Endometrium (tissue), 2 donors: ENCODE results near the gene CEP128.

Source experiments
- FAIRE-seq: peaks from 2 replicates; lab custom pipeline; 2012; peaks lifted over from hg19 to GRCh38; lab: Jason Lieb, UNC
- donor health status: control.
- donor health status: control.

The CEP128 gene

DNA sequence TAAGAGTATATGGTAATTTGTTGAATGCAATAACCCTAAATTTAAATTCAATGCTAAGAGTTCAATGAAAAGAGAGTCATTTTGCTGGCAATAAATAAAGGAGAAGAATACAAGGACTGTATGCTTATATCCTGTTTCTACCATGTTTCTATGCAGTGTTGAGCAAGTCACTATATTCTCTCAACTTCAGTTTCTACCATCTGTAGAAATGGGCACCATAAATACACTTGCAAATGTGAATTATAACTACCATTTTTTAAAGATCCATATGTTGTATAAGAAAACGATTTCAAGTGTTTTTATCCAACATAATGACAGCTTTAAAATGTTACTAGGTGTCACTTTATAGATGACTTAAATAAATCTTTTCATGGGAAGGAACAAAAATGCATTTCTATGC is 170.3 kb downstream of the CEP128 start:
- no peak for FAIRE-seq

- peak; percentile 91 for FAIRE-seq
These were observed 171.2 kb downstream of the CEP128 start for GRCh38 chr14:80770114-80770908.

GRCh38 chr14:80768646-80769045 is 172.9 kb downstream of the CEP128 start:
- FAIRE-seq, result peak; percentile 35

DNA sequence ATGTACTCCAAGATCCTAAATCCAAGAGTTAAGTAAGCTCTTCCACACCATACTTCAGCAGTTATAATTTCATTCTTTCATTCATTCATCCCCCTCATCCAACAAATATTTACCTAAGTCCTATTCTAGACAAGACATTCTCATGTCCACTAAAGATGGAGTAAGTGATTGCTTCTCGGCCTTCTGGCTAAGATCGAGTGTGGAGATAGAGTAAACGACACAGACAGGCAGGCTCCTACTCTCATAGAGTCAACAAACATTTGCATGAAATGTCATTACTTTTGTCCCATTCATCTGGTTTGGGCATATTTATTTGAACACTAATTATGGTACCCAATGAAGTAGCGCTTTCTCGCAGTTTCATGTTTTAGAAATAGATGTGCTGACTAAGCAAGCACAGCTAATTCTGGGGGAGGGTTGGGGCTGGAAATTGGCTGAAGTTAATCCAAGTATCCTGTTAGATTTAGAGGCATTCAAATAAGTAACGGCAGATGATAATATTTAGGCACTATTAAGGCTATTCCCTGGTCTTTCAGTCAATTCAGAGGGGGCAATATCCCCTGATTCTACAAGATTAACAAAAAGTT is 176.5 kb downstream of the CEP128 start:
- FAIRE-seq, result no peak

- no peak for FAIRE-seq
These were observed 177.0 kb downstream of the CEP128 start for GRCh38 chr14:80764496-80764895.

DNA sequence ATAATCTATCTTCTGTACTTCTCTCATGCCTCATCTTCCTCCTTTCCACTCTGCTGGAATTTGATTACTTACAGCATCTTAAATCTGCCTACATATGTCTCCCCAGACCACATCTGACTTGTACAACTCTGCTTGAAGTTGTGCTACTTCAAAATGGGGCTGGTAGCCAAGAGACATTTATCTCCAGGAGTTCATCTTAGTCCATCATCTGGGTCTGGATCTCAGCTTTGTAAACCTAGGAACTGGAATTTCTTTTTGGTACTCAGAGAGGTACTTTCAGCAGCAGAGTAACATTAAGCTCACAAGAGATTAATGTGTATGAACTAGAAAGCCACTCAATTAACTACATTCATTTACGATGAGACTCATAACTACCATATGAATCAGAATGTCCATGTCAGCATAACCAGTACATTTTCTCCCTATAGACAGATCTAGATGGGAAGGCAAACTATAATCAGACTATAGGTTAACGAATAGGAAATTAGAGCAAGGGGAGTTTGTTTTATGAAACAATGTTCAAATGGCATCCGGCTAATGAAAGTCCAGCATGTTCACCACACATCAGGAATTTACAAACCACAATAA is 178.8 kb downstream of the CEP128 start:
- no peak for FAIRE-seq

DNA sequence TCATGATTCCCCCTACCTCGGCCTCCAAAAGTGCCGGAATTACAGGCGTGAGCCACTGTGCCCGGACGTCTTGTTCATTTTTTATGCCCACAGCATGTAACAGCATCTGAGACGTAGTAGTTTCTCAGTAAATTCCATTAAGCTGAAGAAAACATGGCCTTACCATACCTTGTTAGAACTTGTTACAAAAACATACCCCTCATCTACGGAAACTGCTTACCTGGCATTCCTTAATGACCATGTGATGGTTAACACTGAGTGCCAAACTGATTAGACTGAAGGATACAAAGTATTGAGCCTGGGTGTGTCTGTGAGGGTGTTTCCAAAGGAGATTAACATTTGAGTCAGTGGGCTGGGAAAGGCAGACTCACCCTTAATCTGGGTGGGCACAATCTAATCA is 186.8 kb downstream of the CEP128 start:
- no peak for FAIRE-seq

DNA sequence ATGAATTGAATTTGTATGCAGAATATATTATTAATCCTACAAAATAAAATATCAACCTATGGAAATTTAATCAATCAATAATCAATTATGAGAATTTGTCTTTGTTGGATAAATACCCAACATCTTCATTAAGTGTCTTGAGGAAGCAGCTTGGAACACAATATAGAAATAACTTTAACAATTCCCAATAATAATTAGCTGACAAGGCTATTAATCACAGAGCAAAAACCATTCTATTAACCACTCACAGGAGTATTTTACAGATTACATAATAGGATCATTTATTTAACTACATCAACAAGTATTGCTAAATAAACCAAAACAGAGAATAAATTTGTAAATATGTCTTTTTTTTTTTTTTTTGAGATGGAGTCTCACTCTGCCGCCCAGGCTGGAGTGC is 190.3 kb downstream of the CEP128 start:
- no peak for FAIRE-seq

DNA sequence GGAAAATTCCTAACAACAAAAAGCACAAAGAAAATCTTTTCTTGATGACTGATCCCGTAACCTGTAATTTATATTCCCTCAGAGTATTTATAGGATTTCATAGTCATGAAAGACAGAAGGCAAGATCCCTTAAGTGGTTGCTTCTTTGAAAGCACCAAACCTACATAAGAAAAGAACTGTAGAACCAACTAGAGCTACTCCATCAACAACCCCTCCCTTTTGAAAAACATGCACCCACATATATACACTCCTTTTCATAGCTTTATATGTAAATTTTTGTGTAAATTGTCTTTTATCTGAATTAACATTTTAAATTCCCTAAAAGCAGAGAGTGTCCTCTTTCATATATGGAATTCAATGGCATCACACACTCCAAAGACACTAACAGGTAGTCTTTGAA is 215.3 kb downstream of the CEP128 start:
- no peak for FAIRE-seq

- FAIRE-seq, result no peak
These were observed 222.6 kb downstream of the CEP128 start for GRCh38 chr14:80718940-80719339.

- no peak for FAIRE-seq
These were observed 227.1 kb downstream of the CEP128 start for GRCh38 chr14:80714474-80714873.

- FAIRE-seq, result no peak
These were observed 228.3 kb downstream of the CEP128 start for GRCh38 chr14:80713076-80713850.

DNA sequence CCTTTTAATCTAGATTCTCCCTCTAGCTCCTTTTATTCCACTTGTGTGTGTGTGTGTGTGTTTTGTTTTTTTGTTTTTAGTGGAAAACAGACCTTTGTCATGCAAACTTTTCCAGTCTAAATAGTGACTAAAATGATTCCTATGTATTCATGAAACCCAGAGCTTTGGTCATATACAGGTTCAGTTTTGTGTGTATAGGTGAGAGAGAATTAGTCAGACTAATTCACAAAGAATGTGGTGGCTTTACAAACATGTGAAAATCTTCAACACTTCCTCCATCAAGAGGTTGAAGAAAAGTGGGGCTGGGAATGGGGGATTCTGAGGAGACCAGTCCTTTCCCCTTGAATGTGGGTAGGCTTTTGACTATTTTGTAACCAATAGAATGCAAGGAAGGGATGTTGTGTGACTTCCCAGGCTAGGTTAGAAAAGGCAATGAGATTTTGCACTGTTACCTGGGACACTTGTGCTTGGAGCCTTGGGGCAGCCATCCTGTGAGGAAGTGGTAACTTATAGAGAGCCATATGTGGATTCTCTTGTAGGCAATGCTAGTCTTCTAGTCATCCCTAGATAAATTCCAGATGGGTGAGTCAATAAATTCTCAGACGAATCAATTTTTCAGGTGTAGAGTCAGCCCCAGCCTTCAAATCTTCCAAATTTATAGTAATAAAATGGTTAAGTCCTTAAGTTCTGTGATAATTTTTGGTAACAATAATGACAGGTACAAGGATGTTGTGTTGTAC is 236.1 kb downstream of the CEP128 start:
- FAIRE-seq, result no peak

DNA sequence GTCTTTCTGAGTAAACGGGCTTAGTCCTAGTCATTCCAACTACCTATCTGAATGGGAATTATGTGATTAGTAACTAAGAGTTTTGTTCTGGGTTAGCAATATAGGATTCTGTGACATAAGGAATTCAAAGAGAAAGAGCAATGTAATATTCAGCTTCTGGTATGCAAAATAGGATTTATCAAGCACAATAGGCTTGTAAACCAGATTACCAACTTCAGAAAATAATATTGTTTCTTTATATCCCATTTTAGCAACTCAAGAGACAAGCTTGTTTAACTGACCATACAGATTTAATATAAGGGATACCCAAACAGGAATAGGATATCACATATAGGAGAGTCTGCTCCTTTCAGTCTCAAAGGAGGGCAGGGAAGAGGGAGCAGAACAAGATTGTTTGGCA is 240.9 kb downstream of the CEP128 start:
- no peak for FAIRE-seq

- FAIRE-seq, result no peak
These were observed 241.7 kb downstream of the CEP128 start for GRCh38 chr14:80699861-80700260.

GRCh38 chr14:80698974-80699373 is 242.6 kb downstream of the CEP128 start:
- FAIRE-seq, result no peak

- FAIRE-seq, result no peak
These were observed 245.7 kb downstream of the CEP128 start for GRCh38 chr14:80695869-80696268.

DNA sequence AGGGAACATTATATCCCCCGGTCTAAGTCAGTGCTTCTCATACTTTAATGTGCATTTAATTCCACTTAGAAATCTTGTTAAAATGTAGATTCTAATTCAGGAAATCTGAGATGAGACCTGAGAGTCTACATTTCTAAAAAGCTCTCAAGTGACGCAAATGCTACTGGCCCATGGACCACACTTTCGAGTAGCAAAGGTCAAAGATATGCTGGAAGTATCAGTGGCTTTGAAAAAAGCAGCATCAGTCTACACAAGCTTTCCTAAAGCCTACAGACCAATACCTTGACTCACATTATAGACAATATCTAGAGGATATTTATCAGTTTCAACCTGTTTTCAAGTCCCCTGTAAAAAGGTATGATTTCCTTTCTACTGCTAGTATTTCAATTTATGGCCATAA is 248.6 kb downstream of the CEP128 start:
- FAIRE-seq, result no peak

DNA sequence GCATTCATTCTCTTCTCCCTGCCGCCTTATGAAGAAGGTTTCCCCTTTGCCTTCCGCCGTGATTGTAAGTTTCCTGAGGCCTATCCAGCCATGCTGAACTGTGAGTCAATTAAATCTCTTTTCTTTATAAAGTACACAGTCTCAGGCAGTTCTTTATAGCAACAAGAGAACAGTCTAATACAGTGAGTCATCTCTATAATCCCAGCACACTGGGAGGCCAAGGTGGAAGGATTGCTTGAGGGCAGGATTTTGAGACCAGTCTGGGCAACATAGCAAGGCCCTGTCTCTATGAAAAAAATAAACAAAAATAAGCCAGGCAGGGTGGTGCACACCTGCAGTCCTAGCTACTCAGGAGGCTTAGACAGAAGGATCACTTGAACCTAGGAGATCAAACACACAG is 259.9 kb downstream of the CEP128 start:
- no peak for FAIRE-seq

DNA sequence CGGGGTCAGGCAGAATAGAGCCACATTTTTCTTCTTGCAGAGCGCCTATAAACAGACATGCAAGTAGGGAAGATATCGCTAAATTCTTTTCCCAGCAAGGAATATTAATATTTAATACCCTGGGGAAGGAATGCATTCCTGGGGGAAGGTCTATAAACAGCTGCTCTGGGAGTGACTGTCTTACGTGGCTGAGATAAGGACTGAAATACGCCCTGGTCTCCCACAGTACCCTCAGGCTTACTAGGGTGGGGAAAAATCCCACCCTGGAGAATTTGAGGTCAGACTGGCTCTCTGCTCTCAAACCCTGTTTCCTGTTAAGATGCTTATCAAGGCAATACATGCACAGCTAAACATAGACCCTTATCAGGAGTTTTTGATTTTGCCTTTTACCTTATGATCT is 262.3 kb downstream of the CEP128 start:
- FAIRE-seq, result no peak

DNA sequence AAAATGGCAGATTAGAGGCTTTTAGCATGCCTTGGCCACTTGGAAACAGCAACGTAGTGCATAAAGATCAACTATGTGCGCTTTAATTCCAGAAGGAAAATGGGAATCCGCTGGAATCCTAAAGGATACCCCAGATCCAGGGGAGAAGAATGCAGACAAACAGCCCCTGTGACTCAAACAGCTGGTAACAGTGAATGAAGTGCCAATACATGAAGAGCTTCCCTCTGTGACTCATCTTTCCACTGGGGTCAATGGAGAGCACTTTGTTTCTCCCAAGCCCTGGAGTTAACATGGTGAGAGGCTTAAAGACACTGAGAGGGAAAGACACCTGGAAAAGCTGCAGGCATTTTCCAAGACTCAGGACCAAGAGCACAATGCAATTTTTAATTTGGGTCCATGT is 263.1 kb downstream of the CEP128 start:
- FAIRE-seq, result no peak

- no peak for FAIRE-seq
These were observed 272.1 kb downstream of the CEP128 start for GRCh38 chr14:80669426-80669825.
